IMR-90 (cell line): Measurements from ENCODE around the gene HPGDS. TPM values are rescaled to one million over a fixed set of nuclear protein-coding genes. Genes with fewer than 3 reads are reported as not detected.

Experiments used
- ATAC-seq: fragments of 200-7000 bp; cut with Tn5 transposase; 2 replicates; pipeline ENCODE4 v1.9.1; 2020; ENCODE audit warnings: low read depth, mild to moderate bottlenecking, moderate library complexity
- BruUV-seq: library from RNA; stranded (reverse); fragments of 400-500 nt; replicated peaks from 2 replicates; lab custom pipeline; 2021; lab: Mats Ljungman, UMichigan
- CTCF ChIA-PET: fragments of 300-600 bp; formaldehyde crosslinking; extraction: SDS; loops from one replicate; lab custom pipeline; 2021; ENCODE audit warnings: antibody characterized with exemption; lab: Yijun Ruan, JAX
- POLR2A ChIA-PET: fragments of 300-600 bp; sonication (Branson Sonifier 250); formaldehyde crosslinking; loops from one replicate; lab custom pipeline; 2022; ENCODE audit warnings: antibody characterized with exemption; ENCODE audit not compliant: unreplicated experiment; lab: Charles Lee
- DNase-seq: peaks from one replicate; pipeline ENCODE4 v3.0.0; 2013
- H2AFZ ChIP-seq: replicated peaks from 2 replicates; pipeline ENCODE3; 2013; ENCODE audit warnings: low read length, mild to moderate bottlenecking; ENCODE audit not compliant: poor library complexity
- H2AK5ac ChIP-seq: 2 replicates; pipeline ENCODE4 v1.6.1; 2013; ENCODE audit warnings: low read depth, low read length, inconsistent platforms
- H2AK9ac ChIP-seq: replicated peaks from 2 replicates; pipeline ENCODE3; 2013; ENCODE audit warnings: mild to moderate bottlenecking, low read depth, low read length, moderate library complexity; ENCODE audit not compliant: poor library complexity
- H2BK120ac ChIP-seq: 2 replicates; pipeline ENCODE4 v1.6.1; 2013; ENCODE audit warnings: low read depth, low read length, inconsistent platforms
- H2BK15ac ChIP-seq: 3 replicates; pipeline ENCODE4 v1.6.1; 2013; ENCODE audit warnings: low read depth, low read length, inconsistent platforms
- H2BK20ac ChIP-seq: 2 replicates; pipeline ENCODE4 v1.6.1; 2013; ENCODE audit warnings: low read depth, mild to moderate bottlenecking, inconsistent platforms, low read length, moderate library complexity
- H2BK5ac ChIP-seq: 2 replicates; pipeline ENCODE4 v1.6.1; 2013; ENCODE audit warnings: mild to moderate bottlenecking, low read depth, low read length, inconsistent platforms; ENCODE audit not compliant: poor library complexity, severe bottlenecking
- H3K14ac ChIP-seq: replicated peaks from 2 replicates; pipeline ENCODE4 v1.6.1; 2013; ENCODE audit warnings: low read depth, low read length, inconsistent platforms
- H3K18ac ChIP-seq: 2 replicates; pipeline ENCODE4 v1.6.1; 2013; ENCODE audit warnings: low read depth, low read length, control low read depth
- H3K23ac ChIP-seq: 2 replicates; pipeline ENCODE4 v1.6.1; 2013; ENCODE audit warnings: low read depth, low read length, inconsistent platforms
- H3K27ac ChIP-seq: 2 replicates; pipeline ENCODE4 v1.5.1; 2013; ENCODE audit warnings: mild to moderate bottlenecking, control low read depth, low read length; ENCODE audit not compliant: insufficient read depth
- H3K27me3 ChIP-seq: 2 replicates; pipeline ENCODE4 v1.6.1; 2013; ENCODE audit warnings: low read length; ENCODE audit not compliant: control insufficient read depth, insufficient read depth
- H3K36me3 ChIP-seq: 2 replicates; pipeline ENCODE4 v1.6.1; 2013; ENCODE audit warnings: low read length, mixed read lengths; ENCODE audit not compliant: control insufficient read depth, insufficient read depth
- H3K4ac ChIP-seq: 2 replicates; pipeline ENCODE4 v1.6.1; 2013; ENCODE audit warnings: low read depth, low read length, inconsistent platforms
- H3K4me1 ChIP-seq: 2 replicates; pipeline ENCODE4 v1.6.1; 2013; ENCODE audit warnings: low read length, mixed read lengths; ENCODE audit not compliant: control insufficient read depth, insufficient read depth
- H3K4me2 ChIP-seq: 2 replicates; pipeline ENCODE4 v1.6.1; 2013; ENCODE audit warnings: low read depth, mild to moderate bottlenecking, control low read depth, low read length, moderate library complexity
- H3K4me3 ChIP-seq: 2 replicates; pipeline ENCODE4 v1.5.1; 2013; ENCODE audit warnings: low read depth, mild to moderate bottlenecking, control low read depth, low read length, moderate library complexity; ENCODE audit not compliant: insufficient read depth
- H3K56ac ChIP-seq: 2 replicates; pipeline ENCODE4 v1.6.1; 2013; ENCODE audit warnings: low read length, inconsistent platforms; ENCODE audit not compliant: insufficient read depth; ENCODE audit errors: extremely low read depth
- H3K79me1 ChIP-seq, 2 experiments: 2 replicates each; pipeline ENCODE4 v1.6.1; 2013; ENCODE audit warnings: low read length in 2 of 2, inconsistent platforms in 1 of 2, low read depth in 1 of 2
- H3K9ac ChIP-seq: 2 replicates; pipeline ENCODE4 v1.6.1; 2013; ENCODE audit warnings: low read depth, low read length, control low read depth
- H3K9me1 ChIP-seq: 2 replicates; pipeline ENCODE4 v1.6.1; 2013; ENCODE audit warnings: low read length, inconsistent platforms; ENCODE audit not compliant: insufficient read depth
- H3K9me3 ChIP-seq: 2 replicates; pipeline ENCODE4 v1.6.1; 2013; ENCODE audit warnings: low read length; ENCODE audit not compliant: control insufficient read depth, insufficient read depth
- H4K20me1 ChIP-seq: 2 replicates; pipeline ENCODE4 v1.6.1; 2013; ENCODE audit warnings: low read length, inconsistent platforms; ENCODE audit not compliant: insufficient read depth
- H4K5ac ChIP-seq: 2 replicates; pipeline ENCODE4 v1.6.1; 2013; ENCODE audit warnings: mild to moderate bottlenecking, low read depth, low read length, control low read depth
- H4K8ac ChIP-seq, 2 experiments: 2 replicates each; pipeline ENCODE4 v1.6.1; 2013; ENCODE audit warnings: low read depth in 2 of 2, low read length in 2 of 2, control low read depth in 1 of 2, inconsistent platforms in 1 of 2
- H4K91ac ChIP-seq: 2 replicates; pipeline ENCODE4 v1.6.1; 2013; ENCODE audit warnings: low read depth, low read length, inconsistent platforms; ENCODE audit not compliant: insufficient read depth
- ELK1 ChIP-seq: fragments of 150-350 bp; IDR thresholded peaks from 2 replicates; pipeline ENCODE4 v1.6.1; 2016; ENCODE audit warnings: low read depth, mild to moderate bottlenecking, low read length, moderate library complexity, borderline replicate concordance
- RAD21 ChIP-seq: IDR thresholded peaks from 2 replicates; pipeline ENCODE4 v1.6.1; 2012; ENCODE audit warnings: low read length, improper control_type of control experiment
- SMC3 ChIP-seq: fragments of 150-350 bp; IDR thresholded peaks from 2 replicates; pipeline ENCODE4 v1.6.1; 2016; ENCODE audit warnings: low read depth, mild to moderate bottlenecking, antibody characterized with exemption, low read length, moderate library complexity
- WGBS, 2 experiments: methylation state at CpG; one replicate each; pipeline versions ENCODE4 v1.1.5 to v1.1.7; 2013; ENCODE audit warnings: missing lambda C conversion rate in 2 of 2; ENCODE audit not compliant: insufficient read length in 1 of 2; ENCODE audit errors: extremely low coverage in 2 of 2; 5-methylcytosine and 5-hydroxymethylcytosine counted together
- dilution Hi-C: fragments of 300-500 bp; cut with HindIII; formaldehyde crosslinking; loops from one replicate; pipeline ENCODE4 v1.14.3; 2018; ENCODE audit warnings: low sequenced_read_pairs; ENCODE audit not compliant: unreplicated experiment
- in situ Hi-C: fragments of 300-500 bp; cut with MboI; formaldehyde crosslinking; loops from 3 replicates; pipeline ENCODE4 v1.14.3; 2019; ENCODE audit warnings: low sequenced_read_pairs, inconsistent platforms, mixed read lengths
- intact Hi-C: fragments of 100-400 bp; cut with micrococcal nuclease; formaldehyde crosslinking; loops from 2 replicates; pipeline ENCODE4 v1.10.0; 2022
- polyA plus RNA-seq, 3 experiments: library from polyadenylated mRNA; depleted of rRNA; stranded (reverse); fragments of >200 nt; gene quantifications; 2 replicates each; pipeline ENCODE4 v1.2.3, GENCODE V29; 2012; ENCODE audit warnings: low replicate concordance in 1 of 3
- total RNA-seq: library from RNA; depleted of rRNA; stranded (reverse); fragments of >200 nt; gene quantifications from 2 replicates; pipeline ENCODE4 v1.2.3, GENCODE V29; 2012
- TF ChIP-seq, protein P1 (sequence below): conservative IDR thresholded peaks from 2 replicates; pipeline ENCODE4 v1.5.1; 2012; ENCODE audit warnings: mild to moderate bottlenecking, low read depth, low read length, improper control_type of control experiment

The HPGDS gene
- total and polyA plus RNA-seq, 2 of the 4 experiments (the other 2 are of a cell fraction): not detected

DNA sequence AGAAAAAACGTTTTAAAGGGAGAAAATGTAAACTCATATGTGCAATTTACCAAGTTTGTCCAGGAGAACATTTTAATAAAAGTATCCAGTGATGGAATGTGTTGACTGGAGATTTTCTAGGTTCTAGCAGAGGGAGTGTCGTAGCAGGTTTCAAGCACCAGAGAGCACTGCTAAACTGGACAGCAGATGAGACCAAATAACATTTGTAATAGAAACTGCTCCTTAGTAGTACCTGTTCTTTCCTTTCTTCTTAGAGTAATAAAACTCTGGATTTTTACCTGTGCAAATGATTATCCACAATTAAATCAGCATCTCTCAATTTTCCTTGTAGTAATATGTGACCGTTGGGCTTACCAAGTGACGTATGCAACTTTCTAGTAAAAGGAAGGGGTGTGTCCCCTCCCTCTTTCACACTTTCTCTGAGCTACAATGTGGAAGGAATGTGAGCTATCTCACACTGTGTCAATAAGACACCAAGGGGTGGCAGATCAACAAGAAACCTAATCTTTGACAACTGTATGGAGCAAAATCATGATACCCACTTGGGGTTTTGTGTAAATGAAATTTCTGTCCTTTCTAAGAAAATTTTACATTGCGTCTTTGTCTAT lies 9.5 kb downstream of the HPGDS start:
- Histone ChIP-seq H3K4me3 (no peak overlapping the region), H4K20me1 (no peaks in the 10 kb centered on the region), H3K9me3 (no peaks in the 10 kb centered on the region), H3K27ac (no peak overlapping the region), H3K79me1 (no peaks in the 10 kb centered on the region), H2BK20ac (no peak overlapping the region), H3K9me1 (no peaks in the 10 kb centered on the region), H3K14ac (no peak overlapping the region), H3K18ac (no peak overlapping the region), H3K23ac (no peak overlapping the region), H2BK120ac (no peak overlapping the region), H3K4me1 (no peaks in the 10 kb centered on the region), H4K8ac (no peak overlapping the region), H2BK5ac (no peak overlapping the region), H3K27me3 (peaks cover 2% of the 10 kb centered on the region), H3K4ac (no peak overlapping the region), H3K4me2 (no peak overlapping the region), H2AFZ (no peak overlapping the region), H4K5ac (no peak overlapping the region), H2AK5ac (no peak overlapping the region), H2AK9ac (no peak overlapping the region), H2BK15ac (no peak overlapping the region), H4K91ac (no peak overlapping the region), H3K9ac (no peak overlapping the region), H3K36me3 (no peaks in the 10 kb centered on the region), H3K56ac (no peak overlapping the region)
- in situ Hi-C loops (no loop called here), intact Hi-C loops (no loop called here), dilution Hi-C loops (no loop called here)
- BruUV-seq: no TSS peak
- WGBS, 2 experiments: no CpG with 5 or more reads among the region's 5 CpGs
- DNase-seq: no peak
- ChIA-PET CTCF (no interaction called here), POLR2A (no interaction called here)
- TF ChIP-seq, protein P1, sequence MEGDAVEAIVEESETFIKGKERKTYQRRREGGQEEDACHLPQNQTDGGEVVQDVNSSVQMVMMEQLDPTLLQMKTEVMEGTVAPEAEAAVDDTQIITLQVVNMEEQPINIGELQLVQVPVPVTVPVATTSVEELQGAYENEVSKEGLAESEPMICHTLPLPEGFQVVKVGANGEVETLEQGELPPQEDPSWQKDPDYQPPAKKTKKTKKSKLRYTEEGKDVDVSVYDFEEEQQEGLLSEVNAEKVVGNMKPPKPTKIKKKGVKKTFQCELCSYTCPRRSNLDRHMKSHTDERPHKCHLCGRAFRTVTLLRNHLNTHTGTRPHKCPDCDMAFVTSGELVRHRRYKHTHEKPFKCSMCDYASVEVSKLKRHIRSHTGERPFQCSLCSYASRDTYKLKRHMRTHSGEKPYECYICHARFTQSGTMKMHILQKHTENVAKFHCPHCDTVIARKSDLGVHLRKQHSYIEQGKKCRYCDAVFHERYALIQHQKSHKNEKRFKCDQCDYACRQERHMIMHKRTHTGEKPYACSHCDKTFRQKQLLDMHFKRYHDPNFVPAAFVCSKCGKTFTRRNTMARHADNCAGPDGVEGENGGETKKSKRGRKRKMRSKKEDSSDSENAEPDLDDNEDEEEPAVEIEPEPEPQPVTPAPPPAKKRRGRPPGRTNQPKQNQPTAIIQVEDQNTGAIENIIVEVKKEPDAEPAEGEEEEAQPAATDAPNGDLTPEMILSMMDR: peak; percentile 25; the same call in 1 of the 2 replicates
- TF ChIP-seq ELK1 (no peak), SMC3 (peak; percentile 24), RAD21 (peak; percentile 49)
- no peak for ATAC-seq
